BE2C (cell line): ENCODE data around the gene SYCP3.

Experiments used
- DNase-seq: peaks from one replicate; pipeline ENCODE4 v3.0.0-alpha.2; 2020
- H3K27me3 ChIP-seq: fragments of 250-450 bp; sonication (Bioruptor Pico); 2 replicates; pipeline ENCODE4 v1.5.1; 2020; ENCODE audit warnings: mild to moderate bottlenecking
- H3K36me3 ChIP-seq: fragments of 250-450 bp; sonication (Bioruptor Pico); 2 replicates; pipeline ENCODE4 v1.5.1; 2020; ENCODE audit warnings: mild to moderate bottlenecking
- H3K4me1 ChIP-seq: fragments of 250-450 bp; sonication (Bioruptor Pico); 2 replicates; pipeline ENCODE4 v1.5.1; 2020
- H3K4me3 ChIP-seq: 2 replicates; pipeline ENCODE4 v1.5.1; 2011; ENCODE audit warnings: low read depth, low read length
- H3K9me3 ChIP-seq: fragments of 250-450 bp; sonication (Bioruptor Pico); 2 replicates; pipeline ENCODE4 v1.5.1; 2020
- CTCF ChIP-seq: IDR thresholded peaks from 2 replicates; pipeline ENCODE4 v1.5.1; 2012; ENCODE audit warnings: mild to moderate bottlenecking, low read depth, low read length

Gene SYCP3

GRCh38 chr12:101733166-101733565 lies 6.1 kb downstream of the SYCP3 start:
- H3K4me3 ChIP-seq = no peak overlapping the region
- H3K9me3 ChIP-seq = no peaks in the 10 kb centered on the region
- no peak for DNase-seq
- H3K4me1 ChIP-seq = no peaks in the 10 kb centered on the region
- no peaks in the 10 kb centered on the region for H3K27me3 ChIP-seq
- TF ChIP-seq CTCF = no peak
- no peaks in the 10 kb centered on the region; the same call in 1 of the 2 replicates for H3K36me3 ChIP-seq

GRCh38 chr12:101732318-101732717 lies 6.9 kb downstream of the SYCP3 start:
- no peaks in the 10 kb centered on the region; the same call in 1 of the 2 replicates for H3K36me3 ChIP-seq
- DNase-seq = no peak
- H3K9me3 ChIP-seq = no peaks in the 10 kb centered on the region
- no peaks in the 10 kb centered on the region for H3K27me3 ChIP-seq
- TF ChIP-seq CTCF = no peak
- no peaks in the 10 kb centered on the region for H3K4me1 ChIP-seq
- no peak overlapping the region for H3K4me3 ChIP-seq

GRCh38 chr12:101729842-101730241 lies 9.4 kb downstream of the SYCP3 start:
- no peaks in the 10 kb centered on the region; the same call in 1 of the 2 replicates for H3K36me3 ChIP-seq
- H3K27me3 ChIP-seq = no peaks in the 10 kb centered on the region
- H3K4me3 ChIP-seq = no peak overlapping the region
- H3K4me1 ChIP-seq = no peaks in the 10 kb centered on the region
- TF ChIP-seq CTCF = no peak
- no peak for DNase-seq
- no peaks in the 10 kb centered on the region for H3K9me3 ChIP-seq

GRCh38 chr12:101727098-101727497 lies 12.2 kb downstream of the SYCP3 start:
- Histone ChIP-seq H3K4me1 (no peaks in the 10 kb centered on the region), H3K27me3 (no peaks in the 10 kb centered on the region), H3K36me3 (no peaks in the 10 kb centered on the region; the same call in 1 of the 2 replicates), H3K4me3 (no peak overlapping the region), H3K9me3 (no peaks in the 10 kb centered on the region)
- DNase-seq = no peak
- no peak for TF ChIP-seq CTCF

GRCh38 chr12:101722392-101722791 lies 16.9 kb downstream of the SYCP3 start:
- TF ChIP-seq CTCF = no peak
- Histone ChIP-seq H3K9me3 (no peaks in the 10 kb centered on the region), H3K36me3 (no peaks in the 10 kb centered on the region), H3K27me3 (no peaks in the 10 kb centered on the region), H3K4me1 (no peaks in the 10 kb centered on the region), H3K4me3 (no peak overlapping the region)
- no peak for DNase-seq

- Histone ChIP-seq H3K27me3 (no peaks in the 10 kb centered on the region), H3K36me3 (no peaks in the 10 kb centered on the region), H3K4me3 (no peak overlapping the region), H3K9me3 (no peaks in the 10 kb centered on the region), H3K4me1 (no peaks in the 10 kb centered on the region)
- no peak for TF ChIP-seq CTCF
- DNase-seq = no peak
Observed at GRCh38 chr12:101720118-101720517, 19.1 kb downstream of the SYCP3 start.
